ENCODE results near the gene MMP27.

DNA sequence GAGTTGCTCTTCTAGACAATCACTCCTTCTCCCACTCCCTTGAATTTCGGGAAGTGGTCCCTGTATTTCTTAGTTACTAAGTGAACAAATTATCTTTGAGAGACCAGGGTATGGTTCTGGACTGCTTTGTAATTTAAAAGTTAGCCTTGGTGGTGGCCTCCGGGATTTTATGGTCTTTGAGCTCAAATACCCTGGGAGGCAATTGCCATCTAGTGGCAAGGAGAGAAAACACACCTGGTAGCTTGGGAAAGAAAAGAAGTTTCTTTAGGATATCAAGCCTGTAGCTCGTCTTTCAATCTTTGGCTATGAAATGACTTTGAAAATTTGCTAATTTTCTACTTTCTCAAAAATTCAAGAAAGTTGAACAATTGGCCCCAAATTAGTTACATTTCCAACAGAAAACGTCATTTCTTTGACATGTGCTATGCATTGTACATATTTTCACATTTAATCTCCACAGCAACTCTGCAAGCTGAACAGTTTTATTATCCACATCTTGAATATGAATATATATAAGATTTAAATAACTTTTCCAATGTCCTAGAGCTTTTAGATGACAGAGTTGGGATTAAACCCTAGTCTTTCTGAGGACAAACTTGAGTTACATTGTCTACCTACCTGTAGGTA, 39.1 kb downstream of the MMP27 start:
- TF ChIP-seq, protein P1, sequence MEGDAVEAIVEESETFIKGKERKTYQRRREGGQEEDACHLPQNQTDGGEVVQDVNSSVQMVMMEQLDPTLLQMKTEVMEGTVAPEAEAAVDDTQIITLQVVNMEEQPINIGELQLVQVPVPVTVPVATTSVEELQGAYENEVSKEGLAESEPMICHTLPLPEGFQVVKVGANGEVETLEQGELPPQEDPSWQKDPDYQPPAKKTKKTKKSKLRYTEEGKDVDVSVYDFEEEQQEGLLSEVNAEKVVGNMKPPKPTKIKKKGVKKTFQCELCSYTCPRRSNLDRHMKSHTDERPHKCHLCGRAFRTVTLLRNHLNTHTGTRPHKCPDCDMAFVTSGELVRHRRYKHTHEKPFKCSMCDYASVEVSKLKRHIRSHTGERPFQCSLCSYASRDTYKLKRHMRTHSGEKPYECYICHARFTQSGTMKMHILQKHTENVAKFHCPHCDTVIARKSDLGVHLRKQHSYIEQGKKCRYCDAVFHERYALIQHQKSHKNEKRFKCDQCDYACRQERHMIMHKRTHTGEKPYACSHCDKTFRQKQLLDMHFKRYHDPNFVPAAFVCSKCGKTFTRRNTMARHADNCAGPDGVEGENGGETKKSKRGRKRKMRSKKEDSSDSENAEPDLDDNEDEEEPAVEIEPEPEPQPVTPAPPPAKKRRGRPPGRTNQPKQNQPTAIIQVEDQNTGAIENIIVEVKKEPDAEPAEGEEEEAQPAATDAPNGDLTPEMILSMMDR (IDR thresholded peaks at IDR 0.05): peak; percentile 82
- no peak for TF ChIP-seq EZH2 (IDR thresholded peaks at IDR 0.05; ENCODE audit: borderline replicate concordance, insufficient read depth, low read depth, low read length, poor library complexity, severe bottlenecking)

Measured in B cell (primary cell).